Mesothelial cell of epicardium (in vitro differentiated cells): ENCODE measurements around the gene ASIC2. TPM values are rescaled to one million over a fixed set of nuclear protein-coding genes. Genes with fewer than 3 reads are reported as not detected.

Experiments used
- DNase-seq, 2 experiments: peaks; one replicate each; pipeline ENCODE4 v3.0.0; 2021; ENCODE audit warnings: low spot score in 2 of 2; ENCODE audit not compliant: unreplicated experiment in 2 of 2
- H3K27ac Mint-ChIP-seq: 2 replicates; pipeline ENCODE4 v1.8.0; 2021; ENCODE audit warnings: mixed read lengths
- H3K27me3 Mint-ChIP-seq: 2 replicates; pipeline ENCODE4 v1.8.0; 2021; ENCODE audit warnings: low read depth, mixed read lengths
- H3K36me3 Mint-ChIP-seq: 2 replicates; pipeline ENCODE4 v1.8.0; 2021; ENCODE audit warnings: mixed read lengths
- H3K4me1 Mint-ChIP-seq: 2 replicates; pipeline ENCODE4 v1.8.0; 2021; ENCODE audit warnings: mixed read lengths
- H3K4me3 Mint-ChIP-seq: 2 replicates; pipeline ENCODE4 v1.8.0; 2021; ENCODE audit warnings: mild to moderate bottlenecking, moderate library complexity, mixed read lengths
- H3K9me3 Mint-ChIP-seq: 2 replicates; pipeline ENCODE4 v1.8.0; 2021; ENCODE audit warnings: mixed read lengths
- total RNA-seq: library from RNA; stranded (reverse); gene quantifications from 3 replicates; pipeline ENCODE4 v1.2.1, GENCODE V29; 2021
- TF ChIP-seq, protein P1 (sequence below): fragments of 200-600 bp; sonication (generic); IDR thresholded peaks from one replicate; pipeline ENCODE4 v1.5.0; 2021; ENCODE audit warnings: antibody characterized with exemption; ENCODE audit not compliant: unreplicated experiment

The ASIC2 gene
- total RNA-seq, 1 donor from 2014 or later: 3.4 TPM

DNA sequence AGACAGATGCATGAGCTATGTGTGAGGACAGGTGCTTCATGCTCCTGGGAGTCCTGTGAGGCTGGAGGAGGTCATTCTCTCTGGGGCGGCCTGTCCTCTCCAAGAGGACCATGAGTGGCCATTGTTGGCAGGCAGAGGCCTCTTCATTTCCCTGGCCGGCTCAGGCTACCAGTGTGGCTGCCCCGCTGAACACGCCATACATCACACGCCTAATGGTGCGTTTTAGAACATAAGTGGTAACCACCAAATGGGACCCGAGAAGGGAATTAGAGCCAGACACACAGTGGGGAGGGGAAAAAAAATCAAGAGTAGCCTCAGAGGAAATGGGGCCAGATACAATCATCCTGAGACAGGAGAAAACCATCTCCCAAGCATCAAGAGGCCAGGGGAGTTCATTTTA is 161.5 kb downstream of the ASIC2 start:
- no peaks in the 10 kb centered on the region for H3K36me3 Mint-ChIP-seq
- DNase-seq: no peak
- H3K27ac Mint-ChIP-seq: no peak overlapping the region
- H3K27me3 Mint-ChIP-seq: peaks cover 6% of the 10 kb centered on the region
- no peak overlapping the region for H3K4me3 Mint-ChIP-seq
- TF ChIP-seq, protein P1, sequence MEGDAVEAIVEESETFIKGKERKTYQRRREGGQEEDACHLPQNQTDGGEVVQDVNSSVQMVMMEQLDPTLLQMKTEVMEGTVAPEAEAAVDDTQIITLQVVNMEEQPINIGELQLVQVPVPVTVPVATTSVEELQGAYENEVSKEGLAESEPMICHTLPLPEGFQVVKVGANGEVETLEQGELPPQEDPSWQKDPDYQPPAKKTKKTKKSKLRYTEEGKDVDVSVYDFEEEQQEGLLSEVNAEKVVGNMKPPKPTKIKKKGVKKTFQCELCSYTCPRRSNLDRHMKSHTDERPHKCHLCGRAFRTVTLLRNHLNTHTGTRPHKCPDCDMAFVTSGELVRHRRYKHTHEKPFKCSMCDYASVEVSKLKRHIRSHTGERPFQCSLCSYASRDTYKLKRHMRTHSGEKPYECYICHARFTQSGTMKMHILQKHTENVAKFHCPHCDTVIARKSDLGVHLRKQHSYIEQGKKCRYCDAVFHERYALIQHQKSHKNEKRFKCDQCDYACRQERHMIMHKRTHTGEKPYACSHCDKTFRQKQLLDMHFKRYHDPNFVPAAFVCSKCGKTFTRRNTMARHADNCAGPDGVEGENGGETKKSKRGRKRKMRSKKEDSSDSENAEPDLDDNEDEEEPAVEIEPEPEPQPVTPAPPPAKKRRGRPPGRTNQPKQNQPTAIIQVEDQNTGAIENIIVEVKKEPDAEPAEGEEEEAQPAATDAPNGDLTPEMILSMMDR: no peak
- no peaks in the 10 kb centered on the region for H3K9me3 Mint-ChIP-seq
- H3K4me1 Mint-ChIP-seq: no peaks in the 10 kb centered on the region

DNA sequence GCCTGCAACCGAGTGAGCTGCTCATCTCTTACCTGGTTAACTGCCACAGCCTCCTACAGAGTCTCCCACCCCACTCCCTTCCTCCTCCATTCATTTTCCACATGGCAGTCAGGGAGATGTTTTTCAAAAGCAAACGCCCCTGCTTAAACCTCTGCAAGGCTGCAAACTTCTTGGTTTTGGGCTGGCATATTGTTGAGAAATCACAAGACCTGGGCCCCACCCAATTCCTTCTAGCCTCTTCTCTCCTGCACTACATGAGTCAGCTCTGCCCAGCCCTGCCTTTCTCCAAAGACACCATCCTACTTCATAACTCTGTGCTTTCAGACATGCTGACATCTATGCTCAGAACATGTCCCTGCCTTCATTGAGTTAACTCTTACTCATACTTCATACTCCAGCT is 165.4 kb downstream of the ASIC2 start:
- H3K4me3 Mint-ChIP-seq: no peak overlapping the region
- H3K27me3 Mint-ChIP-seq: peaks cover 3% of the 10 kb centered on the region
- H3K9me3 Mint-ChIP-seq: no peaks in the 10 kb centered on the region
- H3K4me1 Mint-ChIP-seq: no peaks in the 10 kb centered on the region
- DNase-seq: no peak
- no peaks in the 10 kb centered on the region for H3K36me3 Mint-ChIP-seq
- H3K27ac Mint-ChIP-seq: no peak overlapping the region
- TF ChIP-seq, protein P1: no peak

DNA sequence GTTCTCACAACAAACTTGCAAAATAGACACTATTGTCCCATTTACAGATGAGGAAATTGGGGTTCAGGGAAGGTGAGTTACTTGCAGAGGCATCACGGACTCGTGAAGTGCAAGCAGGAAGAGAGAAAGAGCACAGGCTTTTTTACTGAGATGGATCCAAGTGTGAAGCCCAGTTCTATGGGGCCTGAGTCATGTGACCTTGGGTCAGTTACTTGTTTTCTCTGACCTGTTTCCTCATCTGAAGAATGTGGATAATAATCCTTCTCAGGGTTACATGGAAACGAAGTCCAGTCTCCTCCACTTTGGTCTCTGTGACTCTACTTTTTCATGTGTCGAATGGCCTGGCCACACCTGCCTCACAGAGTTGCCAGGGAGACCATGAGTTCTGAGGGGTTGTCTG is 167.0 kb downstream of the ASIC2 start:
- Mint-ChIP-seq H3K36me3 (no peaks in the 10 kb centered on the region), H3K27me3 (peaks cover 6% of the 10 kb centered on the region), H3K27ac (no peak overlapping the region), H3K4me3 (no peak overlapping the region), H3K4me1 (no peaks in the 10 kb centered on the region), H3K9me3 (no peaks in the 10 kb centered on the region)
- TF ChIP-seq, protein P1: no peak
- no peak for DNase-seq

DNA sequence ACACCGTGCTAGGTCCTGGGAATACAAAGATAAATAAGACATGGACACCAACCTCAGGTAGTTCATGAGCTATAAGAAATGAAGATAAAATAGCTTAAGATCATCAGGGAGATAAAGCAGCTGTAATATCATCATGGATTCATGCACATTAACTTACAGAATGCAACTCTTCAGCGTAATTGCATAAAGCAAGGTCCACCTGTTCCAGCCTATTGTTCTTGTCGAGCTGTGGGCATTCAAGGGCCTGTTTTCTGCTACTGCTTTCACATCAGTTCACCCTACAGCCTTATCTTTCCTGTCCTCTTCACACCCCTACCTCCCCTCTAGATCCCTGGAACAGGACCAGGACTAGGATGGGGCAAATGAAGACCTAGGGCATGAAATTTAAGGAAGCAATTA is 167.5 kb downstream of the ASIC2 start:
- Mint-ChIP-seq H3K36me3 (no peaks in the 10 kb centered on the region), H3K4me3 (no peak overlapping the region), H3K4me1 (no peaks in the 10 kb centered on the region), H3K27me3 (peaks cover 6% of the 10 kb centered on the region), H3K27ac (no peak overlapping the region), H3K9me3 (no peaks in the 10 kb centered on the region)
- TF ChIP-seq, protein P1: no peak
- DNase-seq: no peak

DNA sequence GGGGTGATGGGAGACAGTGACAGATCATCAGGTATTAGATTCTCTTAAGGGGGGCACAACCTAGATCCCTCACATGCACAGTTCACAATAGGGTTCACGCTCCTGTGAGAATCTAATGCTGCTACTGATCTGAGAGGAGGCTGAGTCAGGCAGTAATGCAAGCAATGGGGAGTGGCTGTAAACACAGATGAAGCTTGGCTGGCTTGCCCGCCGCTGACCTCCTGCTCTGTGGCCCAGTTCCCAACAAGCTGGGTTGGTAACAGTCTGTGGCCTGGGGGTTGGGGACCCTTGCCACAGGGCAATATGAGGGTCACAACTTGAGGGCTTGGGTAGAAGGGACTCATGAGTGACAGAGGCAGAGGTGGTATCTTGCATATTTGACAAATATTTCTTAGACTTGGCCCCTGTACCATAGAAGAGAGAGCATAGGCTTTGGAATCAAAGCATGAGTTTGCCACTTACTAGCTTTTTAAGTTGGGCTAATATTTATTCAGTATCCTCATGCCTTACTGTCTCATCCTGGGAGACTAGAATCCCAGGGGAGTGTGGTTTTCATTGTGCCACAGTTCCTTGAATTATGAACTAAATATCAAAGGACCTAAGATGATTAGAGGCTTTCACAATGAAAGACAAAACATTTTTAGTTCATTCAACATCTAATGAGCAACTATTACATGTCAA is 168.1 kb downstream of the ASIC2 start:
- Mint-ChIP-seq H3K4me1 (no peaks in the 10 kb centered on the region), H3K4me3 (no peak overlapping the region)
- TF ChIP-seq, protein P1: no peak

DNA sequence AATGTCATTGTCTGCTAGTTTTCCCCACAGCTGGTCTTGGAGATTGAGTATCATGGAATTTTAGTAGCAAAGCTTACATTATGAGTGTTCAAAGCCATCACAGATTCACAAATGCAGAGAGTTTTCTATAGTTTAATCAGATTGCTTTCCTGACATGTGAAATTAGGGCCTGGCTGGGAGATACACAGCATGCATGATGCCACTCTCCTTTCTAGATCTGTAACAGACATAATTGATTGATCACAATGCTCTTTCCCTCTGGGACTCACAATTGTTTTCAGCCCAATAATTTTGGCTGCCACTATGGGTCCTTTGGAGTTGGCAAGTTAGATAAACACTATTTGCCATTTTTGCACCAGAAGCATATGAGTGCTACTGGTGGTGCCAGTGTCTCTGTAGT is 168.9 kb downstream of the ASIC2 start:
- H3K4me1 Mint-ChIP-seq: no peaks in the 10 kb centered on the region
- TF ChIP-seq, protein P1: no peak
- H3K9me3 Mint-ChIP-seq: no peaks in the 10 kb centered on the region
- no peak for DNase-seq
- peaks cover 6% of the 10 kb centered on the region for H3K27me3 Mint-ChIP-seq
- no peaks in the 10 kb centered on the region for H3K36me3 Mint-ChIP-seq
- H3K27ac Mint-ChIP-seq: no peak overlapping the region
- no peak overlapping the region for H3K4me3 Mint-ChIP-seq

More for the DNA sequence above, 168.1 kb downstream of the ASIC2 start:
- no peak for DNase-seq
- Mint-ChIP-seq H3K36me3 (no peaks in the 10 kb centered on the region), H3K27ac (no peak overlapping the region), H3K27me3 (peaks cover 6% of the 10 kb centered on the region), H3K9me3 (no peaks in the 10 kb centered on the region)
